A549 (cell line): ENCODE results near the gene CDK17.

Experiments used
- CEBPB ChIP-seq, 2 experiments: fragments of >200 bp in 1 of 2; sonication (Bioruptor Twin) in 1 of 2; formaldehyde crosslinking in 1 of 2; IDR thresholded peaks; 2 replicates each; pipeline ENCODE4 v1.6.1; 2012 to 2016
- CTCF ChIP-seq: fragments of >200 bp; sonication (Bioruptor Twin); formaldehyde crosslinking; IDR thresholded peaks from 3 replicates; pipeline ENCODE4 v1.5.1; 2016
- RFX5 ChIP-seq: fragments of 450-650 bp; IDR thresholded peaks from 2 replicates; pipeline ENCODE4 v1.7.1; 2014; ENCODE audit warnings: antibody characterized with exemption, mild to moderate bottlenecking, moderate library complexity

GRCh38 chr12:96303653-96304052 lies 96.6 kb downstream of the CDK17 start:
- no peak for TF ChIP-seq RFX5
- TF ChIP-seq CEBPB (IDR thresholded peaks at IDR 0.05), result no peak
- TF ChIP-seq CTCF, result no peak
